ENCODE measurements around the gene EVI5.

DNA sequence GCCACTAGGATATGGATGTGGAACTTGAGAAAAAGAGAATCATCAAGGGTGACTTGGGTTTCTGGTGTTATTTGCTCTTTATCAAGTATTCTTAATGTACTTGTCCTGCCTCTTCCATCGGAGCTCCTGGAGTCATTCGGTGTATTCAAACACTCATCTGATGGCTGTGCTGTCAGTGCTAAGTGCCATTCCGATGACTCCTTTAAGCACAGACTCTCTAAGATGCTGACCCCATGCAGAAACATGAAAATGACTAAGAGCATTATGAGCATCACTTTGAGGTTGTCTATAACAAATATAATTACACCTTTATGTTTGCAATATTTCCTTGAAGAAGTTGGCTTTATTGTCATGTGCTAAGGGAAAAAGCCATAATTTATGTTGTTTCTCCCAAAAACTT lies 35.6 kb upstream of the EVI5 start:
- no peak for TF ChIP-seq EZH2 (IDR thresholded peaks at IDR 0.05; ENCODE audit: insufficient read depth, low read length)
- TF ChIP-seq, protein P1, sequence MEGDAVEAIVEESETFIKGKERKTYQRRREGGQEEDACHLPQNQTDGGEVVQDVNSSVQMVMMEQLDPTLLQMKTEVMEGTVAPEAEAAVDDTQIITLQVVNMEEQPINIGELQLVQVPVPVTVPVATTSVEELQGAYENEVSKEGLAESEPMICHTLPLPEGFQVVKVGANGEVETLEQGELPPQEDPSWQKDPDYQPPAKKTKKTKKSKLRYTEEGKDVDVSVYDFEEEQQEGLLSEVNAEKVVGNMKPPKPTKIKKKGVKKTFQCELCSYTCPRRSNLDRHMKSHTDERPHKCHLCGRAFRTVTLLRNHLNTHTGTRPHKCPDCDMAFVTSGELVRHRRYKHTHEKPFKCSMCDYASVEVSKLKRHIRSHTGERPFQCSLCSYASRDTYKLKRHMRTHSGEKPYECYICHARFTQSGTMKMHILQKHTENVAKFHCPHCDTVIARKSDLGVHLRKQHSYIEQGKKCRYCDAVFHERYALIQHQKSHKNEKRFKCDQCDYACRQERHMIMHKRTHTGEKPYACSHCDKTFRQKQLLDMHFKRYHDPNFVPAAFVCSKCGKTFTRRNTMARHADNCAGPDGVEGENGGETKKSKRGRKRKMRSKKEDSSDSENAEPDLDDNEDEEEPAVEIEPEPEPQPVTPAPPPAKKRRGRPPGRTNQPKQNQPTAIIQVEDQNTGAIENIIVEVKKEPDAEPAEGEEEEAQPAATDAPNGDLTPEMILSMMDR (IDR thresholded peaks at IDR 0.05; ENCODE audit: insufficient read depth, low read depth, low read length), result no peak
